HEK293 (cell line): ENCODE results near the gene CDRT4.

ENCODE experiments used
- CTCF ChIA-PET: fragments of 350-600 bp; formaldehyde crosslinking; extraction: SDS; loops from one replicate; lab custom pipeline; 2021; ENCODE audit warnings: antibody characterized with exemption; lab: Yijun Ruan, JAX
- POLR2A ChIA-PET: fragments of 300-600 bp; formaldehyde crosslinking; extraction: SDS; loops from one replicate; lab custom pipeline; 2020; ENCODE audit warnings: antibody characterized with exemption, inconsistent platforms; lab: Yijun Ruan, JAX
- H3K27ac ChIP-seq: fragments of 200-500 bp; sonication (Bioruptor generic); 2 replicates; pipeline ENCODE4 v1.5.1; 2014; ENCODE audit warnings: low read depth, low read length, control low read depth, inconsistent platforms; ENCODE audit errors: extremely low read depth
- H3K36me3 ChIP-seq, 2 experiments: fragments of 200-500 bp in 1 of 2; sonication (Bioruptor generic) in 1 of 2; 1 replicate in 1 of 2; 2 replicates in 1 of 2; pipeline ENCODE4 v1.5.1; 2014 to 2017; ENCODE audit warnings: inconsistent platforms in 2 of 2, low read length in 2 of 2; ENCODE audit not compliant: control insufficient read depth in 2 of 2, insufficient read depth in 1 of 2
- H3K4me1 ChIP-seq: fragments of 200-500 bp; sonication (Bioruptor generic); 2 replicates; pipeline ENCODE4 v1.5.1; 2014; ENCODE audit warnings: mild to moderate bottlenecking, low read length, inconsistent platforms; ENCODE audit not compliant: control insufficient read depth, insufficient read depth
- H3K4me3 ChIP-seq: 2 replicates; pipeline ENCODE4 v1.5.1; 2011; ENCODE audit warnings: low read depth, mild to moderate bottlenecking, control low read depth, low read length, moderate library complexity
- H3K9me3 ChIP-seq: fragments of 200-500 bp; sonication (Bioruptor generic); 2 replicates; pipeline ENCODE4 v1.5.1; 2014; ENCODE audit warnings: low read depth, low read length, inconsistent platforms; ENCODE audit not compliant: control insufficient read depth, insufficient read depth
- GLI4 ChIP-seq: fragments of 450-650 bp; formaldehyde crosslinking; IDR thresholded peaks from 2 replicates; pipeline ENCODE4 v1.5.1; 2016; ENCODE audit warnings: missing biosample characterization, missing genetic modification characterization
- HOXA7 ChIP-seq: sonication (generic); formaldehyde crosslinking; IDR thresholded peaks from 2 replicates; pipeline ENCODE4 v1.8.1; 2022; ENCODE audit warnings: missing genetic modification reagents, borderline replicate concordance
- HOXD13 ChIP-seq: sonication (generic); formaldehyde crosslinking; IDR thresholded peaks from 2 replicates; pipeline ENCODE4 v1.8.0; 2022; ENCODE audit warnings: missing genetic modification reagents, borderline replicate concordance
- IKZF3 ChIP-seq: fragments of 450-650 bp; IDR thresholded peaks from 2 replicates; pipeline ENCODE4 v1.5.0; 2018; ENCODE audit warnings: missing biosample characterization, mild to moderate bottlenecking, missing genetic modification characterization, moderate library complexity
- KLF1 ChIP-seq: fragments of 450-650 bp; formaldehyde crosslinking; IDR thresholded peaks from 2 replicates; pipeline ENCODE4 v1.5.1; 2016; ENCODE audit warnings: missing biosample characterization, missing genetic modification characterization
- MZF1 ChIP-seq: fragments of 450-650 bp; formaldehyde crosslinking; IDR thresholded peaks from 2 replicates; pipeline ENCODE4 v1.5.1; 2017; ENCODE audit warnings: missing biosample characterization, missing genetic modification characterization, borderline replicate concordance
- REPIN1 ChIP-seq: fragments of 450-650 bp; formaldehyde crosslinking; IDR thresholded peaks from 2 replicates; pipeline ENCODE4 v1.5.1; 2017; ENCODE audit warnings: missing biosample characterization, missing genetic modification characterization, low read depth
- SCRT2 ChIP-seq: fragments of 450-650 bp; formaldehyde crosslinking; IDR thresholded peaks from 2 replicates; pipeline ENCODE4 v1.5.1; 2016; ENCODE audit warnings: missing biosample characterization, missing genetic modification characterization
- YY1 ChIP-seq: fragments of 450-650 bp; formaldehyde crosslinking; IDR thresholded peaks from 2 replicates; pipeline ENCODE4 v1.5.1; 2018; ENCODE audit warnings: missing biosample characterization, missing genetic modification characterization
- ZBTB1 ChIP-seq: fragments of 450-650 bp; formaldehyde crosslinking; IDR thresholded peaks from 2 replicates; pipeline ENCODE4 v1.5.1; 2016; ENCODE audit warnings: missing biosample characterization, missing genetic modification characterization
- ZBTB17 ChIP-seq: fragments of 450-650 bp; formaldehyde crosslinking; IDR thresholded peaks from 2 replicates; pipeline ENCODE4 v1.5.1; 2016; ENCODE audit warnings: missing biosample characterization, missing genetic modification characterization
- ZNF19 ChIP-seq: fragments of 450-650 bp; formaldehyde crosslinking; IDR thresholded peaks from 2 replicates; pipeline ENCODE4; 2016; ENCODE audit warnings: missing biosample characterization, missing genetic modification characterization, low read depth
- ZNF335 ChIP-seq: fragments of 450-650 bp; formaldehyde crosslinking; conservative IDR thresholded peaks from 2 replicates; pipeline ENCODE4 v1.5.1; 2016; ENCODE audit warnings: missing biosample characterization, missing genetic modification characterization
- ZNF416 ChIP-seq: fragments of 450-650 bp; formaldehyde crosslinking; IDR thresholded peaks from 2 replicates; pipeline ENCODE4 v1.5.1; 2016; ENCODE audit warnings: missing biosample characterization, missing genetic modification characterization
- ZNF433 ChIP-seq: fragments of 450-650 bp; formaldehyde crosslinking; IDR thresholded peaks from 2 replicates; pipeline ENCODE4 v1.5.1; 2016; ENCODE audit warnings: missing biosample characterization, missing genetic modification characterization, low read depth
- ZNF48 ChIP-seq: fragments of 450-650 bp; formaldehyde crosslinking; IDR thresholded peaks from 2 replicates; pipeline ENCODE4 v1.5.1; 2016; ENCODE audit warnings: missing biosample characterization, missing genetic modification characterization
- ZNF530 ChIP-seq: fragments of 450-650 bp; formaldehyde crosslinking; IDR thresholded peaks from 2 replicates; pipeline ENCODE4 v1.5.1; 2016; ENCODE audit warnings: low read depth, missing biosample characterization, missing genetic modification characterization
- ZNF596 ChIP-seq: fragments of 450-650 bp; IDR thresholded peaks from 2 replicates; pipeline ENCODE4 v1.5.0; 2018; ENCODE audit warnings: missing biosample characterization, mild to moderate bottlenecking, missing genetic modification characterization, moderate library complexity
- ZNF629 ChIP-seq: fragments of 450-650 bp; formaldehyde crosslinking; IDR thresholded peaks from 2 replicates; pipeline ENCODE4 v1.5.1; 2017; ENCODE audit warnings: missing biosample characterization, missing genetic modification characterization
- TF ChIP-seq, protein P1 (sequence below): fragments of 450-650 bp; formaldehyde crosslinking; IDR thresholded peaks from 2 replicates; pipeline ENCODE4 v1.5.1; 2016; ENCODE audit warnings: missing biosample characterization, missing genetic modification characterization
- TF ChIP-seq, protein P2 (sequence below): fragments of 450-650 bp; formaldehyde crosslinking; conservative IDR thresholded peaks from 2 replicates; pipeline ENCODE4 v1.5.1; 2016; ENCODE audit warnings: low read depth, missing biosample characterization, missing genetic modification characterization
- TF ChIP-seq, protein P3 (sequence below): fragments of 450-650 bp; formaldehyde crosslinking; IDR thresholded peaks from 2 replicates; pipeline ENCODE4 v1.5.1; 2017; ENCODE audit warnings: missing biosample characterization, missing genetic modification characterization
- TF ChIP-seq, protein P4 (sequence below): fragments of 450-650 bp; formaldehyde crosslinking; IDR thresholded peaks from 2 replicates; pipeline ENCODE4; 2016; ENCODE audit warnings: missing biosample characterization, missing genetic modification characterization

The CDRT4 gene

DNA sequence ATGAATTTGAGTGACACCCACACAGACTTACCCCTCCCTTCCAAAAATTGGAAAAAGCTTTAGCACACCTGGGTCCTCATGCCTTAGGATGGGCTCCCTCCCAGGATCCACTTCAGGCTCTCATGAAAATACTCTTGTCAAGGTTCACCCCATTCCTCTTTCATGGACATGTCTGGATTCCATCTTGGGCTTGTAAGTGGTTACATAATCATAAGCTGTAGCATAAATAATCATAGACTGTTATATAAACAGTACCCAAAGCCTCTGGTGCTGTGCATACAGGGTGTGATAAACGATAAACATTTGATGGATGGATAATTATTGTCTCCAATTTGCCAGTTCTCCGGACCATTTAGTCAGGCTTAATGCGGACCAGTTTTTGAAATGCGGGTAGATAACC is 72.3 kb downstream of the CDRT4 start:
- Histone ChIP-seq H3K36me3 (no peaks in the 10 kb centered on the region), H3K27ac (no peak overlapping the region), H3K9me3 (no peaks in the 10 kb centered on the region), H3K4me3 (no peak overlapping the region), H3K4me1 (no peaks in the 10 kb centered on the region)
- ChIA-PET CTCF (interaction anchor here (1.2 kb wide), 1 partner anchor 108 kb away, joined by 5 read pairs; no protein-coding TSS in a partner anchor), POLR2A (no interaction called here)
- TF ChIP-seq ZNF19 (tag by site-specific recombination): no peak
- no peak for TF ChIP-seq ZNF416 (tag by site-specific recombination)
- TF ChIP-seq, protein P1, sequence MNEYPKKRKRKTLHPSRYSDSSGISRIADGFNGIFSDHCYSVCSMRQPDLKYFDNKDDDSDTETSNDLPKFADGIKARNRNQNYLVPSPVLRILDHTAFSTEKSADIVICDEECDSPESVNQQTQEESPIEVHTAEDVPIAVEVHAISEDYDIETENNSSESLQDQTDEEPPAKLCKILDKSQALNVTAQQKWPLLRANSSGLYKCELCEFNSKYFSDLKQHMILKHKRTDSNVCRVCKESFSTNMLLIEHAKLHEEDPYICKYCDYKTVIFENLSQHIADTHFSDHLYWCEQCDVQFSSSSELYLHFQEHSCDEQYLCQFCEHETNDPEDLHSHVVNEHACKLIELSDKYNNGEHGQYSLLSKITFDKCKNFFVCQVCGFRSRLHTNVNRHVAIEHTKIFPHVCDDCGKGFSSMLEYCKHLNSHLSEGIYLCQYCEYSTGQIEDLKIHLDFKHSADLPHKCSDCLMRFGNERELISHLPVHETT (tag by site-specific recombination): no peak
- no peak for TF ChIP-seq GLI4 (tag by site-specific recombination)
- no peak for TF ChIP-seq REPIN1 (tag by site-specific recombination)
- no peak for TF ChIP-seq IKZF3 (tag by site-specific recombination)
- no peak for TF ChIP-seq SCRT2 (tag by site-specific recombination)
- TF ChIP-seq, protein P2, sequence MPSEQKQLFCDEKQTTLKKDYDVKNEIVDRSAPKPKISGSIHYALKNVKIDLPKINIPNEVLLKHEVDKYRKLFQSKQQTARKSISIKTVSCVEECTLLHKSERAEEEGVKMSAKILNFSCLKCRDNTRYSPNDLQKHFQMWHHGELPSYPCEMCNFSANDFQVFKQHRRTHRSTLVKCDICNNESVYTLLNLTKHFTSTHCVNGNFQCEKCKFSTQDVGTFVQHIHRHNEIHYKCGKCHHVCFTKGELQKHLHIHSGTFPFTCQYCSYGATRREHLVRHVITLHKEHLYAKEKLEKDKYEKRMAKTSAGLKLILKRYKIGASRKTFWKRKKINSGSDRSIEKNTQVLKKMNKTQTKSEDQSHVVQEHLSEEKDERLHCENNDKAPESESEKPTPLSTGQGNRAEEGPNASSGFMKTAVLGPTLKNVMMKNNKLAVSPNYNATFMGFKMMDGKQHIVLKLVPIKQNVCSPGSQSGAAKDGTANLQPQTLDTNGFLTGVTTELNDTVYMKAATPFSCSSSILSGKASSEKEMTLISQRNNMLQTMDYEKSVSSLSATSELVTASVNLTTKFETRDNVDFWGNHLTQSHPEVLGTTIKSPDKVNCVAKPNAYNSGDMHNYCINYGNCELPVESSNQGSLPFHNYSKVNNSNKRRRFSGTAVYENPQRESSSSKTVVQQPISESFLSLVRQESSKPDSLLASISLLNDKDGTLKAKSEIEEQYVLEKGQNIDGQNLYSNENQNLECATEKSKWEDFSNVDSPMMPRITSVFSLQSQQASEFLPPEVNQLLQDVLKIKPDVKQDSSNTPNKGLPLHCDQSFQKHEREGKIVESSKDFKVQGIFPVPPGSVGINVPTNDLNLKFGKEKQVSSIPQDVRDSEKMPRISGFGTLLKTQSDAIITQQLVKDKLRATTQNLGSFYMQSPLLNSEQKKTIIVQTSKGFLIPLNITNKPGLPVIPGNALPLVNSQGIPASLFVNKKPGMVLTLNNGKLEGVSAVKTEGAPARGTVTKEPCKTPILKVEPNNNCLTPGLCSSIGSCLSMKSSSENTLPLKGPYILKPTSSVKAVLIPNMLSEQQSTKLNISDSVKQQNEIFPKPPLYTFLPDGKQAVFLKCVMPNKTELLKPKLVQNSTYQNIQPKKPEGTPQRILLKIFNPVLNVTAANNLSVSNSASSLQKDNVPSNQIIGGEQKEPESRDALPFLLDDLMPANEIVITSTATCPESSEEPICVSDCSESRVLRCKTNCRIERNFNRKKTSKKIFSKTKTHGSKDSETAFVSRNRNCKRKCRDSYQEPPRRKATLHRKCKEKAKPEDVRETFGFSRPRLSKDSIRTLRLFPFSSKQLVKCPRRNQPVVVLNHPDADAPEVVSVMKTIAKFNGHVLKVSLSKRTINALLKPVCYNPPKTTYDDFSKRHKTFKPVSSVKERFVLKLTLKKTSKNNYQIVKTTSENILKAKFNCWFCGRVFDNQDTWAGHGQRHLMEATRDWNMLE (tag by site-specific recombination): no peak

DNA sequence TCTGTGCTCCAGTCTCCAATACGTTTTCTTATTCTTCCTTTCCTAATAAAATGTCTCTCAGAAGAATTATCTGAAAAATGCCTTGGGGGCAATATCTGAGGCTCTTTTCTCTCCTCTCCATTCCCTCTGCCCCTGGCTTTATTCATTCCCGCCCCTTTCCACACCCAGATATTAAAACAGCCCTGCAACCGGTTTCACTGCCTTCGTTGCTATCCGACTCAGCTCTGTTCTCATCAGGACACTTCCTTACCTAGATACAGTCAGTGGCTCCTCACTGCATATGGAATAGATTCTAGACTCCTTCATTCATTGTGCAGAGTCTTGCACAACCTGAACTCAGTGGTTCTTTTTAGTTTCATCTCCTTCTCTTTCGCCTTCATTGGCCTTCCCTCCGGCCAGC is 74.0 kb downstream of the CDRT4 start:
- H3K4me3 ChIP-seq: no peak overlapping the region
- CTCF ChIA-PET: interaction anchor here (0.7 kb wide), 1 partner anchor 40 kb away, joined by 3 read pairs; no protein-coding TSS in a partner anchor
- no peak for TF ChIP-seq ZNF48 (tag by site-specific recombination)
- TF ChIP-seq KLF1 (tag by site-specific recombination): no peak
- TF ChIP-seq, protein P3, sequence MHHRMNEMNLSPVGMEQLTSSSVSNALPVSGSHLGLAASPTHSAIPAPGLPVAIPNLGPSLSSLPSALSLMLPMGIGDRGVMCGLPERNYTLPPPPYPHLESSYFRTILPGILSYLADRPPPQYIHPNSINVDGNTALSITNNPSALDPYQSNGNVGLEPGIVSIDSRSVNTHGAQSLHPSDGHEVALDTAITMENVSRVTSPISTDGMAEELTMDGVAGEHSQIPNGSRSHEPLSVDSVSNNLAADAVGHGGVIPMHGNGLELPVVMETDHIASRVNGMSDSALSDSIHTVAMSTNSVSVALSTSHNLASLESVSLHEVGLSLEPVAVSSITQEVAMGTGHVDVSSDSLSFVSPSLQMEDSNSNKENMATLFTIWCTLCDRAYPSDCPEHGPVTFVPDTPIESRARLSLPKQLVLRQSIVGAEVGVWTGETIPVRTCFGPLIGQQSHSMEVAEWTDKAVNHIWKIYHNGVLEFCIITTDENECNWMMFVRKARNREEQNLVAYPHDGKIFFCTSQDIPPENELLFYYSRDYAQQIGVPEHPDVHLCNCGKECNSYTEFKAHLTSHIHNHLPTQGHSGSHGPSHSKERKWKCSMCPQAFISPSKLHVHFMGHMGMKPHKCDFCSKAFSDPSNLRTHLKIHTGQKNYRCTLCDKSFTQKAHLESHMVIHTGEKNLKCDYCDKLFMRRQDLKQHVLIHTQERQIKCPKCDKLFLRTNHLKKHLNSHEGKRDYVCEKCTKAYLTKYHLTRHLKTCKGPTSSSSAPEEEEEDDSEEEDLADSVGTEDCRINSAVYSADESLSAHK (tag by site-specific recombination): no peak
- H3K9me3 ChIP-seq: no peaks in the 10 kb centered on the region
- POLR2A ChIA-PET: no interaction called here
- H3K27ac ChIP-seq: no peak overlapping the region
- no peaks in the 10 kb centered on the region for H3K36me3 ChIP-seq
- no peaks in the 10 kb centered on the region for H3K4me1 ChIP-seq

DNA sequence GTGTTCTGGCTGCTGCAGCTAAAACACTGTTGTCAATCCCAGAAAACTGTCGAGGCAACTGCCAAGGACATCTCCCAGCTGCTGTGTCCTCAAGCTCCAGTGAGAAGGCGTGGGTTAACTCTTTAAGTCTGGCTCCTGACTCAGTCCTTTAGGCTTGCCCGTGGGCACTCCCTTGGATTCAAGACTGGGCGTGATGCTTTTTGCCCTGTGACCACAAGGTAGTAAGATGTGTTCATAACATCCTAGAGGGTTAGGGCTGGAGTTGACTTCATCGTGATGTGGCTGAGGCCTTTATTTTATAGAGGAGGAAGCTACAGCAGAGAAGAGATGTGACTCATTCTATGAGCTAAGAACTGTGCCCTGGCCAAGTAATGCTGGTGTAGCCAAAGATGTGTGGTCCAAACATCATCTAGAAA is 75.1 kb downstream of the CDRT4 start:
- ChIA-PET CTCF (interaction anchor here (0.5 to 1.7 kb wide), 3 partner anchors 10 to 45 kb away, joined by 3 to 4 read pairs (median 4); no protein-coding TSS in a partner anchor), POLR2A (no interaction called here)
- Histone ChIP-seq H3K27ac (no peak overlapping the region), H3K9me3 (no peaks in the 10 kb centered on the region), H3K4me3 (no peak overlapping the region), H3K36me3 (no peaks in the 10 kb centered on the region), H3K4me1 (no peaks in the 10 kb centered on the region)
- no peak for TF ChIP-seq MZF1
- no peak for TF ChIP-seq ZNF596 (tag by site-specific recombination)
- TF ChIP-seq ZNF19 (tag by site-specific recombination): no peak
- TF ChIP-seq ZNF335 (tag by site-specific recombination): no peak
- TF ChIP-seq, protein P4, sequence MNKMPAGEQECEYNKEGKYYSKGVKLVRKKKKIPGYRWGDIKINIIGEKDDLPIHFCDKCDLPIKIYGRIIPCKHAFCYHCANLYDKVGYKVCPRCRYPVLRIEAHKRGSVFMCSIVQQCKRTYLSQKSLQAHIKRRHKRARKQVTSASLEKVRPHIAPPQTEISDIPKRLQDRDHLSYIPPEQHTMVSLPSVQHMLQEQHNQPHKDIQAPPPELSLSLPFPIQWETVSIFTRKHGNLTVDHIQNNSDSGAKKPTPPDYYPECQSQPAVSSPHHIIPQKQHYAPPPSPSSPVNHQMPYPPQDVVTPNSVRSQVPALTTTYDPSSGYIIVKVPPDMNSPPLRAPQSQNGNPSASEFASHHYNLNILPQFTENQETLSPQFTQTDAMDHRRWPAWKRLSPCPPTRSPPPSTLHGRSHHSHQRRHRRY: no peak
- TF ChIP-seq HOXD13 (CRISPR knock-in tag): no peak
- no peak for TF ChIP-seq ZBTB1
- TF ChIP-seq ZNF629 (tag by site-specific recombination): no peak
- TF ChIP-seq HOXA7 (CRISPR knock-in tag): no peak
- no peak for TF ChIP-seq ZNF530
- no peak for TF ChIP-seq ZNF433
- TF ChIP-seq YY1: no peak
- TF ChIP-seq ZBTB17 (tag by site-specific recombination): no peak
